GM23338 (cell line): ENCODE results near the gene RAPGEF4. TPM values are rescaled to one million over a fixed set of nuclear protein-coding genes. Genes with fewer than 3 reads are reported as not detected.

Source experiments
- ATAC-seq: fragments of 200-7000 bp; cut with Tn5 transposase; 3 replicates; pipeline ENCODE4 v1.9.1; 2020
- DNase-seq: peaks from one replicate; pipeline ENCODE4 v3.0.0-alpha.2; 2015; ENCODE audit warnings: low spot score
- H2AFZ ChIP-seq: fragments of 200-600 bp; sonication (generic); 2 replicates; pipeline ENCODE4 v1.8.0; 2016; ENCODE audit warnings: antibody characterized with exemption, mild to moderate bottlenecking, moderate library complexity
- H3F3A ChIP-seq: fragments of 200-600 bp; sonication (generic); replicated peaks from 2 replicates; pipeline ENCODE4 v1.8.0; 2017; ENCODE audit warnings: antibody characterized with exemption, mixed run types, low read depth
- H3K27ac ChIP-seq: fragments of 200-600 bp; sonication (generic); 2 replicates; pipeline ENCODE4 v1.6.1; 2016; ENCODE audit warnings: low read depth
- H3K27me3 ChIP-seq: fragments of 200-600 bp; sonication (generic); 2 replicates; pipeline ENCODE4 v1.8.0; 2016; ENCODE audit warnings: mild to moderate bottlenecking, mixed run types, moderate library complexity; ENCODE audit not compliant: insufficient read depth
- H3K36me3 ChIP-seq: fragments of 200-600 bp; sonication (generic); 2 replicates; pipeline ENCODE4 v1.8.0; 2016; ENCODE audit warnings: mild to moderate bottlenecking; ENCODE audit not compliant: insufficient read depth
- H3K4me1 ChIP-seq: fragments of 200-600 bp; sonication (generic); 2 replicates; pipeline ENCODE4 v1.8.0; 2016; ENCODE audit warnings: mild to moderate bottlenecking, moderate library complexity; ENCODE audit not compliant: insufficient read depth
- H3K4me2 ChIP-seq: fragments of 200-600 bp; sonication (generic); 2 replicates; pipeline ENCODE4 v1.7.1; 2017; ENCODE audit warnings: mixed run types
- H3K4me3 ChIP-seq: fragments of 200-600 bp; sonication (generic); 2 replicates; pipeline ENCODE4 v1.6.1; 2016; ENCODE audit warnings: mixed run types
- H3K79me2 ChIP-seq: fragments of 200-600 bp; sonication (generic); replicated peaks from 2 replicates; pipeline ENCODE4 v1.8.0; 2017; ENCODE audit warnings: mild to moderate bottlenecking; ENCODE audit not compliant: insufficient read depth
- H3K9me2 ChIP-seq: fragments of 200-600 bp; sonication (generic); 2 replicates; pipeline ENCODE4 v1.8.0; 2017; ENCODE audit not compliant: insufficient read depth
- H4K20me1 ChIP-seq: fragments of 200-600 bp; sonication (generic); replicated peaks from 2 replicates; pipeline ENCODE4 v1.8.0; 2017; ENCODE audit warnings: mild to moderate bottlenecking; ENCODE audit not compliant: insufficient read depth
- H3K27ac Mint-ChIP-seq: 2 replicates; pipeline ENCODE4 v1.8.0; 2020; ENCODE audit warnings: inconsistent platforms, mild to moderate bottlenecking, moderate library complexity, mixed read lengths
- H3K27me3 Mint-ChIP-seq: 3 replicates; pipeline ENCODE4 v1.8.0; 2022; ENCODE audit warnings: low read depth, mild to moderate bottlenecking, moderate library complexity, mixed read lengths, inconsistent platforms; ENCODE audit not compliant: insufficient read depth, poor library complexity
- H3K36me3 Mint-ChIP-seq: 3 replicates; pipeline ENCODE4 v1.8.0; 2021; ENCODE audit warnings: low read depth, mild to moderate bottlenecking, inconsistent platforms, moderate library complexity, mixed read lengths
- H3K4me1 Mint-ChIP-seq: 3 replicates; pipeline ENCODE4 v1.8.0; 2020; ENCODE audit warnings: mild to moderate bottlenecking, inconsistent platforms, mixed read lengths
- H3K4me3 Mint-ChIP-seq: 3 replicates; pipeline ENCODE4 v1.8.0; 2021; ENCODE audit warnings: moderate library complexity, mild to moderate bottlenecking, inconsistent platforms, mixed read lengths
- H3K9me3 Mint-ChIP-seq: 3 replicates; pipeline ENCODE4 v1.8.0; 2020; ENCODE audit warnings: moderate library complexity, mild to moderate bottlenecking, inconsistent platforms, mixed read lengths
- CREB1 ChIP-seq: fragments of 250-450 bp; sonication (Bioruptor Pico); IDR thresholded peaks from 2 replicates; pipeline ENCODE4 v1.5.0; 2020; ENCODE audit warnings: low read depth, mild to moderate bottlenecking, moderate library complexity
- EZH2 ChIP-seq: fragments of 200-600 bp; sonication (generic); IDR thresholded peaks from one replicate; pipeline ENCODE4 v1.8.0; 2017; ENCODE audit warnings: antibody characterized with exemption, mild to moderate bottlenecking, low read depth; ENCODE audit not compliant: unreplicated experiment
- JUNB ChIP-seq: IDR thresholded peaks from one replicate; pipeline ENCODE4 v1.6.1; 2016; ENCODE audit warnings: antibody characterized with exemption; ENCODE audit not compliant: unreplicated experiment
- POLR2AphosphoS5 ChIP-seq: IDR thresholded peaks from 2 replicates; pipeline ENCODE4 v1.6.1; 2016; ENCODE audit warnings: antibody characterized with exemption, low read depth
- STAT1 ChIP-seq: IDR thresholded peaks from one replicate; pipeline ENCODE4 v1.6.1; 2016; ENCODE audit warnings: antibody characterized with exemption; ENCODE audit not compliant: unreplicated experiment
- ZNF114 ChIP-seq: fragments of 250-450 bp; sonication (Bioruptor Pico); IDR thresholded peaks from 2 replicates; pipeline ENCODE4 v1.5.0; 2020; ENCODE audit warnings: mild to moderate bottlenecking, moderate library complexity
- polyA plus RNA-seq: library from polyadenylated mRNA; unstranded; fragments of >200 nt; fragmentation: Nextera tagmentation; extraction: Ambion mirVana; gene quantifications from 2 replicates; pipeline ENCODE4 v1.2.1, GENCODE V29; 2016
- total RNA-seq: library from RNA; depleted of rRNA; stranded (reverse); fragments of >200 nt; shearing (Covaris generic); gene quantifications from 2 replicates; pipeline ENCODE4 v1.2.3, GENCODE V29; 2014
- TF ChIP-seq, protein P1 (sequence below): IDR thresholded peaks from 2 replicates; pipeline ENCODE4 v1.6.1; 2016; ENCODE audit warnings: antibody characterized with exemption
- TF ChIP-seq, protein P2 (sequence below): fragments of 250-450 bp; sonication (Bioruptor Pico); IDR thresholded peaks from 2 replicates; pipeline ENCODE4 v1.5.0; 2020; ENCODE audit warnings: mild to moderate bottlenecking, moderate library complexity
- TF ChIP-seq, protein P3 (sequence below): IDR thresholded peaks from one replicate; pipeline ENCODE4 v1.6.1; 2018; ENCODE audit warnings: antibody characterized with exemption; ENCODE audit not compliant: unreplicated experiment

RAPGEF4 gene
- total and polyA plus RNA-seq, 2 experiments from 2014 or later: 1.7 to 4.7 TPM

DNA sequence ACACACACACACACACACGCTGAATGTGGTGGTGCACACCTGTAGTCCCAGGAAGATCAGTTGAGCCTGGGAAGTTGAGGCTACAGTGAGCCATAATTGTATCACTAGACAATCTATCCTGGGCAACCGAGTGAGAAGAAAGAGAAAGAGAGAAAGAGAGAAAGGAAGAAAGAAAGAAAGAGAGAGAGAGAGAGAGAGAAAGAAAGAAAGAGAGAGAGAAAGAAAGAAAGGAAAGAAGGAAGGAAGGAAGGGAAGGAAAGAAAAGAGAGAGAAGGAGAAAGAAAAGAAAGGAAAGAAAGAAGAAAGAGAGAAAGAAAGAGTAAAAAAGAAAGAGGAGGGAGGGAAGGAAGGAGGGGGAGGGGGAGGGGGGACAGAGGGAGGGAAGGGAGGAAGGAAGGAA is 190.0 kb downstream of the RAPGEF4 start:
- no peak overlapping the region for H3K4me3 Mint-ChIP-seq
- H2AFZ ChIP-seq: no peak overlapping the region
- TF ChIP-seq, protein P1, sequence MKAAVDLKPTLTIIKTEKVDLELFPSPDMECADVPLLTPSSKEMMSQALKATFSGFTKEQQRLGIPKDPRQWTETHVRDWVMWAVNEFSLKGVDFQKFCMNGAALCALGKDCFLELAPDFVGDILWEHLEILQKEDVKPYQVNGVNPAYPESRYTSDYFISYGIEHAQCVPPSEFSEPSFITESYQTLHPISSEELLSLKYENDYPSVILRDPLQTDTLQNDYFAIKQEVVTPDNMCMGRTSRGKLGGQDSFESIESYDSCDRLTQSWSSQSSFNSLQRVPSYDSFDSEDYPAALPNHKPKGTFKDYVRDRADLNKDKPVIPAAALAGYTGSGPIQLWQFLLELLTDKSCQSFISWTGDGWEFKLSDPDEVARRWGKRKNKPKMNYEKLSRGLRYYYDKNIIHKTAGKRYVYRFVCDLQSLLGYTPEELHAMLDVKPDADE: no peak
- TF ChIP-seq STAT1 (no peak), ZNF114 (CRISPR knock-in tag) (no peak)
- H3K27ac ChIP-seq: no peak overlapping the region
- no peaks in the 10 kb centered on the region for H3K36me3 Mint-ChIP-seq
- H3K27me3 ChIP-seq: no peaks in the 10 kb centered on the region
- DNase-seq (no peak), ATAC-seq (no peak)
- H3F3A ChIP-seq: no peaks in the 10 kb centered on the region
- H3K4me1 ChIP-seq: peaks cover 12% of the 10 kb centered on the region
- H3K4me3 ChIP-seq: no peak overlapping the region
- H3K79me2 ChIP-seq: no peaks in the 10 kb centered on the region
- H3K9me2 ChIP-seq: peaks cover 2% of the 10 kb centered on the region; the same call in 1 of the 2 replicates
- peaks cover 10% of the 10 kb centered on the region for H3K4me1 Mint-ChIP-seq
- no peaks in the 10 kb centered on the region for H3K36me3 ChIP-seq
- no peaks in the 10 kb centered on the region for H3K27me3 Mint-ChIP-seq
- no peak overlapping the region for H3K27ac Mint-ChIP-seq
- no peaks in the 10 kb centered on the region for H4K20me1 ChIP-seq
- H3K9me3 Mint-ChIP-seq: no peaks in the 10 kb centered on the region
- no peak overlapping the region for H3K4me2 ChIP-seq

DNA sequence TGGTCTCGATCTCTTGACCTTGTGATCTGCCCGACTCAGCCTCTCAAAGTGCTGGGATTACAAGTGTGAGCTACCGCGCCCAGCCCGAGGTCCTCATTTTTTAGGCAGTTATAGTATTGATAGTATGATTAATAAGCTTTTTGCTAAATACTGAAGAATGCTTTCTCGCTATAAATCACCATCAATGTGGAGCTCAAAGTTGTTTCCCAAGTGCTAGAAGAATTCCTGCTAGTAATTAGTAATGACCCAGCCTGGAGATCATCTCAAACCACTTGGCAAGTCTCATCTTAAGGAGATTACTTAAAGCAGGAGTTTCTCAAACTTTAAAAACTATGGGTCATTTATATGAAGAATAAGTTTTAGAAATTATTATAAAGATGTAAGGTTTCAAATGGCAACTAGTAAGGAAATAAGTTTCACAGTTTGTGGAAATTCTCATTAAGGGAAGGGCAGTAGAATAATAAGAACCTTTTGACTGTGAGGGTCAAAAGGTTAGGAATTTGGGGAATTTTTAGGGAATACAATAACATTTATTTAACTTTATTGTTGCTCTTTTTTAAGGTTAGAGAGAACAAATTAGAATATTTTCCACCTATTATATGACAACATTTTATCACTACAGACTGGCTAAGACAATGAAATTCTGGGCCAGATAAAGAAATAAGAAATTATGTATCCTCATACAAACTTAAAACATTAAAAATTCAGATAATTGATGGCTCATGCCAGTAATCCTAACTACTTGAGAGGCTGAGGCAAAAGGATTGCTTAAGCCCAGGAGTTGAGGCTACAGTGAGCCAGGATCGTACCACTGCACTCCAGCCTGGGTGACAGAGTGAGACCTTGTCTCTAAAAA is 191.4 kb downstream of the RAPGEF4 start:
- no peak overlapping the region for H3K4me3 ChIP-seq
- H2AFZ ChIP-seq: no peak overlapping the region
- DNase-seq (no peak), ATAC-seq (no peak)
- H3K4me3 Mint-ChIP-seq: no peak overlapping the region
- no peaks in the 10 kb centered on the region for H3K79me2 ChIP-seq
- no peaks in the 10 kb centered on the region for H3K27me3 Mint-ChIP-seq
- no peak overlapping the region for H3K27ac ChIP-seq
- no peaks in the 10 kb centered on the region for H3K27me3 ChIP-seq
- H3K4me1 ChIP-seq: peaks cover 21% of the 10 kb centered on the region
- H3F3A ChIP-seq: no peaks in the 10 kb centered on the region
- peaks cover 18% of the 10 kb centered on the region for H3K4me1 Mint-ChIP-seq
- H3K36me3 Mint-ChIP-seq: no peaks in the 10 kb centered on the region
- H4K20me1 ChIP-seq: no peaks in the 10 kb centered on the region
- no peak overlapping the region for H3K4me2 ChIP-seq
- H3K27ac Mint-ChIP-seq: no peak overlapping the region
- H3K9me2 ChIP-seq: peaks cover 2% of the 10 kb centered on the region; the same call in 1 of the 2 replicates
- no peaks in the 10 kb centered on the region for H3K36me3 ChIP-seq
- H3K9me3 Mint-ChIP-seq: no peaks in the 10 kb centered on the region
- no peak for TF ChIP-seq EZH2
- no peak for TF ChIP-seq JUNB
- TF ChIP-seq POLR2AphosphoS5: no peak
- TF ChIP-seq, protein P1: no peak
- TF ChIP-seq CREB1 (CRISPR knock-in tag): no peak
- TF ChIP-seq, protein P2, sequence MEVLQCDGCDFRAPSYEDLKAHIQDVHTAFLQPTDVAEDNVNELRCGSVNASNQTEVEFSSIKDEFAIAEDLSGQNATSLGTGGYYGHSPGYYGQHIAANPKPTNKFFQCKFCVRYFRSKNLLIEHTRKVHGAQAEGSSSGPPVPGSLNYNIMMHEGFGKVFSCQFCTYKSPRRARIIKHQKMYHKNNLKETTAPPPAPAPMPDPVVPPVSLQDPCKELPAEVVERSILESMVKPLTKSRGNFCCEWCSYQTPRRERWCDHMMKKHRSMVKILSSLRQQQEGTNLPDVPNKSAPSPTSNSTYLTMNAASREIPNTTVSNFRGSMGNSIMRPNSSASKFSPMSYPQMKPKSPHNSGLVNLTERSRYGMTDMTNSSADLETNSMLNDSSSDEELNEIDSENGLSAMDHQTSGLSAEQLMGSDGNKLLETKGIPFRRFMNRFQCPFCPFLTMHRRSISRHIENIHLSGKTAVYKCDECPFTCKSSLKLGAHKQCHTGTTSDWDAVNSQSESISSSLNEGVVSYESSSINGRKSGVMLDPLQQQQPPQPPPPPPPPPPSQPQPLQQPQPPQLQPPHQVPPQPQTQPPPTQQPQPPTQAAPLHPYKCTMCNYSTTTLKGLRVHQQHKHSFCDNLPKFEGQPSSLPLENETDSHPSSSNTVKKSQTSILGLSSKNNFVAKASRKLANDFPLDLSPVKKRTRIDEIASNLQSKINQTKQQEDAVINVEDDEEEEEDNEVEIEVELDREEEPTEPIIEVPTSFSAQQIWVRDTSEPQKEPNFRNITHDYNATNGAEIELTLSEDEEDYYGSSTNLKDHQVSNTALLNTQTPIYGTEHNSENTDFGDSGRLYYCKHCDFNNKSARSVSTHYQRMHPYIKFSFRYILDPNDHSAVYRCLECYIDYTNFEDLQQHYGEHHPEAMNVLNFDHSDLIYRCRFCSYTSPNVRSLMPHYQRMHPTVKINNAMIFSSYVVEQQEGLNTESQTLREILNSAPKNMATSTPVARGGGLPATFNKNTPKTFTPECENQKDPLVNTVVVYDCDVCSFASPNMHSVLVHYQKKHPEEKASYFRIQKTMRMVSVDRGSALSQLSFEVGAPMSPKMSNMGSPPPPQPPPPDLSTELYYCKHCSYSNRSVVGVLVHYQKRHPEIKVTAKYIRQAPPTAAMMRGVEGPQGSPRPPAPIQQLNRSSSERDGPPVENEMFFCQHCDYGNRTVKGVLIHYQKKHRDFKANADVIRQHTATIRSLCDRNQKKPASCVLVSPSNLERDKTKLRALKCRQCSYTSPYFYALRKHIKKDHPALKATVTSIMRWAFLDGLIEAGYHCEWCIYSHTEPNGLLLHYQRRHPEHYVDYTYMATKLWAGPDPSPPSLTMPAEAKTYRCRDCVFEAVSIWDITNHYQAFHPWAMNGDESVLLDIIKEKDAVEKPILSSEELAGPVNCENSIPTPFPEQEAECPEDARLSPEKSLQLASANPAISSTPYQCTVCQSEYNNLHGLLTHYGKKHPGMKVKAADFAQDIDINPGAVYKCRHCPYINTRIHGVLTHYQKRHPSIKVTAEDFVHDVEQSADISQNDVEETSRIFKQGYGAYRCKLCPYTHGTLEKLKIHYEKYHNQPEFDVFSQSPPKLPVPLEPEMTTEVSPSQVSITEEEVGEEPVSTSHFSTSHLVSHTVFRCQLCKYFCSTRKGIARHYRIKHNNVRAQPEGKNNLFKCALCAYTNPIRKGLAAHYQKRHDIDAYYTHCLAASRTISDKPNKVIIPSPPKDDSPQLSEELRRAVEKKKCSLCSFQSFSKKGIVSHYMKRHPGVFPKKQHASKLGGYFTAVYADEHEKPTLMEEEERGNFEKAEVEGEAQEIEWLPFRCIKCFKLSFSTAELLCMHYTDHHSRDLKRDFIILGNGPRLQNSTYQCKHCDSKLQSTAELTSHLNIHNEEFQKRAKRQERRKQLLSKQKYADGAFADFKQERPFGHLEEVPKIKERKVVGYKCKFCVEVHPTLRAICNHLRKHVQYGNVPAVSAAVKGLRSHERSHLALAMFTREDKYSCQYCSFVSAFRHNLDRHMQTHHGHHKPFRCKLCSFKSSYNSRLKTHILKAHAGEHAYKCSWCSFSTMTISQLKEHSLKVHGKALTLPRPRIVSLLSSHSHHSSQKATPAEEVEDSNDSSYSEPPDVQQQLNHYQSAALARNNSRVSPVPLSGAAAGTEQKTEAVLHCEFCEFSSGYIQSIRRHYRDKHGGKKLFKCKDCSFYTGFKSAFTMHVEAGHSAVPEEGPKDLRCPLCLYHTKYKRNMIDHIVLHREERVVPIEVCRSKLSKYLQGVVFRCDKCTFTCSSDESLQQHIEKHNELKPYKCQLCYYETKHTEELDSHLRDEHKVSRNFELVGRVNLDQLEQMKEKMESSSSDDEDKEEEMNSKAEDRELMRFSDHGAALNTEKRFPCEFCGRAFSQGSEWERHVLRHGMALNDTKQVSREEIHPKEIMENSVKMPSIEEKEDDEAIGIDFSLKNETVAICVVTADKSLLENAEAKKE (CRISPR knock-in tag): no peak
- TF ChIP-seq, protein P3, sequence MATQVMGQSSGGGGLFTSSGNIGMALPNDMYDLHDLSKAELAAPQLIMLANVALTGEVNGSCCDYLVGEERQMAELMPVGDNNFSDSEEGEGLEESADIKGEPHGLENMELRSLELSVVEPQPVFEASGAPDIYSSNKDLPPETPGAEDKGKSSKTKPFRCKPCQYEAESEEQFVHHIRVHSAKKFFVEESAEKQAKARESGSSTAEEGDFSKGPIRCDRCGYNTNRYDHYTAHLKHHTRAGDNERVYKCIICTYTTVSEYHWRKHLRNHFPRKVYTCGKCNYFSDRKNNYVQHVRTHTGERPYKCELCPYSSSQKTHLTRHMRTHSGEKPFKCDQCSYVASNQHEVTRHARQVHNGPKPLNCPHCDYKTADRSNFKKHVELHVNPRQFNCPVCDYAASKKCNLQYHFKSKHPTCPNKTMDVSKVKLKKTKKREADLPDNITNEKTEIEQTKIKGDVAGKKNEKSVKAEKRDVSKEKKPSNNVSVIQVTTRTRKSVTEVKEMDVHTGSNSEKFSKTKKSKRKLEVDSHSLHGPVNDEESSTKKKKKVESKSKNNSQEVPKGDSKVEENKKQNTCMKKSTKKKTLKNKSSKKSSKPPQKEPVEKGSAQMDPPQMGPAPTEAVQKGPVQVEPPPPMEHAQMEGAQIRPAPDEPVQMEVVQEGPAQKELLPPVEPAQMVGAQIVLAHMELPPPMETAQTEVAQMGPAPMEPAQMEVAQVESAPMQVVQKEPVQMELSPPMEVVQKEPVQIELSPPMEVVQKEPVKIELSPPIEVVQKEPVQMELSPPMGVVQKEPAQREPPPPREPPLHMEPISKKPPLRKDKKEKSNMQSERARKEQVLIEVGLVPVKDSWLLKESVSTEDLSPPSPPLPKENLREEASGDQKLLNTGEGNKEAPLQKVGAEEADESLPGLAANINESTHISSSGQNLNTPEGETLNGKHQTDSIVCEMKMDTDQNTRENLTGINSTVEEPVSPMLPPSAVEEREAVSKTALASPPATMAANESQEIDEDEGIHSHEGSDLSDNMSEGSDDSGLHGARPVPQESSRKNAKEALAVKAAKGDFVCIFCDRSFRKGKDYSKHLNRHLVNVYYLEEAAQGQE: no peak
